ENCODE results near the gene SLC12A8.

Gene SLC12A8

DNA sequence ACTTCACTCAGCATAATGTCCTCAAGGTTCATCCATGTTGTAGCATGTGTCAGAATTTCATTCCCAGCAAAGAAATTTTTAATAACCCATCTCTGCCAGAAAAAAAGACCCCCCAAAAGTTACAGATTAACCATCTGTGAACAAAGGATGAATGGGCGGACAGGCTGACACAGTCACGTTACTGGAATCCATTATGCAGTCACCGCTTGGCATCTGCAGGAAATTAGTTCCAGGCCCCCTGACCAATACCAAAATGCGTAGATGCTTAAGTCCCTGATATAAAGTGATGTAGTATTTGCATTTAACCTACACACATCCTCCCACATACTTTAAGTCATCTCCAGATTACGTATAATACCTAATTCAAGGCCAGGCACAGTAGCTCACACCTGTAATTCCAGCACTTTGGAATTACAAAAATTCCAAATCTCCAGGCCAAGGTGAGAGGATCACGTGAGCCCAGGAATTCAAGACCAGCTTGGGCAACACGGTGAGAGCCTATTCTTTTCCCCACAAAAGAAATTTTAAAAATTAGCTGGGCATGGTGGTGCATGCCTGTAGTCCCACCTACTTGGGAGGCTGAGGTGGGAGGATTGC is 1.5 kb upstream of the SLC12A8 start:
- DNase-seq, result no peak

GRCh38 chr3:125213364-125213755 is 812 bp upstream of the SLC12A8 start:
- DNase-seq, result no peak

- no peak for DNase-seq
These were observed 448 bp downstream of the SLC12A8 start for GRCh38 chr3:125212091-125212508.

GRCh38 chr3:125211523-125212090 is 941 bp downstream of the SLC12A8 start:
- DNase-seq, result no peak

GRCh38 chr3:125207949-125208568 is 4.5 kb downstream of the SLC12A8 start:
- DNase-seq, result no peak

DNA sequence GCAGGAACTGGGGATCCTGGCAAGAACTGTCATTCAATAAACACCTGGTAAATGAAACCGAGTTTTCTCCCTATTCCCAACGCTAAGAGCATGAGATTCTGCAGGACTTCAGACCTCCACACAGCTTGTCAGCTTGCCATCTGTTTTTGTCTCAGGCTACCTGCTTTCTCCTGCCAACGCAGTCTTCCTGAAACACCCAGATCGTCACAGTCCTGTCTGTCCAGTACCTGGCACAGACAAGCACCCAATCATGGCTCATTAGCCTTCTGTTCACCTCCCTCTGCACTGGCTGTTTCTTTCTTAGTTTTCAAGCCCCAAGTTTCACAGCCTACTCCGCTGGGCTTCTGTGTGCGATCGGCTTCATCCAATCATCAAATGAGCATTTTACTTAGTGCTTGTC is 5.0 kb downstream of the SLC12A8 start:
- no peak for DNase-seq

- no peak for DNase-seq
These were observed 5.6 kb downstream of the SLC12A8 start for GRCh38 chr3:125206934-125207333.

- no peak for DNase-seq
These were observed 8.8 kb downstream of the SLC12A8 start for GRCh38 chr3:125203731-125204130.

GRCh38 chr3:125202197-125202596 is 10.4 kb downstream of the SLC12A8 start:
- DNase-seq, result no peak

DNA sequence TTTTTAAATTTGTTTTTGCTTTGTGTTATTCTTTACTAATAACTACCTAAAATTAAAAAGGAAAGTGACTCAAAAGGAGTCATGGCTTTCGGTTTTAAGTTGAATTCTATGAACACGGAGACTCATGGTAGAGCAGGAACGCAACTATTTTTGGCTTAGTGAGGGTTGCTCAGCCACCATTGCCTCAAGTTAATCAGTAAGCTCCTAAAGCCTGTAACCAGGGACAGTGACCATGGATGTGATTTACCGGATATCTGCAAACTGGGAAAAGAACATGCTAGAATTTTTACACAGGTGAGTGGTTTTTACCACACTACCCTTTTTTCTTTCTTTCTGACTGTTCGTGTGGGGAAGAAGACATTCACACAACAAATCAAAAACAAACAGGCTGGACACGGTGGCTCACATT is 11.8 kb downstream of the SLC12A8 start:
- no peak for DNase-seq

- DNase-seq, result no peak
These were observed 17.5 kb downstream of the SLC12A8 start for GRCh38 chr3:125194849-125195601.

DNA sequence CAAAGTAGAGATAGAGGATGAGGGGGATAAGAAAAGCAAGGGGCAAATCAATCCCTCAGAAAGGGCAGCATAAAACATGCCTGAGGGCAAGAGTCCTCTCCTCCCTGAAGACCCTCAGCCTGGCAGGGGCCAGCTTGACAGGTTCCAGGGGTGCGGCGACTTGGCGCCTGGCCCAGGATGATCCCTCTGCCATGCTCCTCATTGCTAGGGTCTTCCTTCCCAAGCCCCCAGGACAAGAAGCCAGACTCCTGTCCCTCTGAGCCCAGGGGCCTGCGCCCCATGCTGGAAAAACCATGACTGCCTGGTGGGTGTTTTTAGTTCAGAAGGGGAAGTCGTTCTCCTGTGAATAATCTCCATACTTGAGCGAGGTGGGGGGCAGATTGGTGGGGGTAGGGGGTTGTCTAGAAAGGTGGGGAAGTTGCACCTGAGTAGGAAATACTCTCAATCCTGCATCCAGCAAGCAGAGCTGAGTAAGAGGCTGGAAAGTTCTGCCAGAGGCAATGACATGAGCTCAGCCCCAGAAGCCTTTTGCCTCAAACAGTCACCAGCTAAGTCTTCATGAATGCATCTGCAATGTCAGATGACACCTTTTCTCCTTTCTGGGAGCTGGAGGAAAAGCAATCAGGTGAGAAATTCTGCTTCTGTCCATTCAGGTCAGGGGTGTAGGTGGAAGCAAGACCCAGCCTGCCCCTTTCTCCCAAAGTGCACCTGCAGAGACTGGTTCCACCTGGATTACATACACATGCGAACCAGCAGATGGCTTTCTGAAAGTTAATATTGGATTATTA is 18.3 kb downstream of the SLC12A8 start:
- no peak for DNase-seq

DNA sequence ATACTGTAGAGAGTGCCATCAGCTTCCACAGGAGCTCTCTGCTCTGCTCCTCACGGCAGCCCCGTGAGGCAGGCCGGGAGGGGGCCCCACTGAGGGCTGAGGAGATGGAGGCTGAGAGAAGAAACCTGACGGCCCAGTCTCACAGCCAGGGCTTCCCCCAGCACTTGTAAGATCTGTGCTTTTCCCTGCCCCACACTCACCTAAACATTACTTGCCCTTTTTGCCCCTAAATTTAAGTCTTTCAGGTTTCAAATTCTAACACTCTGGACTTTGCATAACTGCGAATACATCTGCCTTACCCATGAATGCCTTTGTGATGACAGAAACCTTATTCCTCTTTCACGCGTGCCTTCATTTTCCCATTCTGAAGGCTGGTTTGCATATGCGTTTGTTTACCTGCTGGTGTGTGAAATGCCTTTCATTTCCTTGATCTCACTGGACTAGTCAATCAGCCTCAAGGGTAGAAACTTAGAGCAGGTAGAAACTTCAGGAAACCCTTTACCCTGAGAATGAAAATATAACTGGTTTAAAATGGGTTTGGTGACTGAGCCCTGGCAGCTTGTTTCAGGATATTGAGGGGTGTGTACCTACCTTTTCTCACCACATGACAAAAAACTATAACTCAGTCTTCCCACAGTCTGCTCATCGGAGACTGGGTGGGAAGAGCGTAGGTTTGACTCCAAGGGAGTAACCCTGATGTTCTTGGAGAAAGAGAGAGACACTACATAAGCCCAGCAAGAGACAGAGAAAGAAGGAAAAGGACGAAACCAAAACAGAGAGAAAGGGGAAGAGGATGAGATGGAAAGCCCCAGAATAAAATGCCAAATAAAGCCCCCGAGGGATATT is 20.1 kb downstream of the SLC12A8 start:
- DNase-seq, result no peak

DNA sequence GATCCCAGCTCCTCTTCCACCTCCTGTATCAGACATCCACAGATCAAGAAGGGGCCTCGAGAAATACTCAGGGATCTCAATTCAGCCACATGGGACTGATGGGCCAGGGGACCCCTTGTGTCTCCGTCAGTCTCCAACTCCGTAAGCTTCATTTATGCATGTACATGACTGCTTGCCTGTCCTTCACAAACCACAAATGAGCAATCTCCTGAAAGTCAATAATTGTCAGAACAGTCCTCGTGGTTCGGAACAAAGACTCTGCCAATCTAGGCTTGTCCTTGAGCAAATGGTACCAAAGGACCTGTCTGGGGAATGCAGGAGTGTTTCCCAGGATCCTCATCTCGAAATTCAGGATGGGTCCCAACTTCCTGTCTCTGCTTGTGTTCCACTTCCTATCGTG is 20.8 kb downstream of the SLC12A8 start:
- no peak for DNase-seq

- no peak for DNase-seq
These were observed 21.3 kb downstream of the SLC12A8 start for GRCh38 chr3:125191256-125191655.

- no peak for DNase-seq
These were observed 21.8 kb downstream of the SLC12A8 start for GRCh38 chr3:125190786-125191185.

GRCh38 chr3:125189378-125190165 is 23.0 kb downstream of the SLC12A8 start:
- no peak for DNase-seq

GRCh38 chr3:125188955-125189354 is 23.6 kb downstream of the SLC12A8 start:
- no peak for DNase-seq

DNA sequence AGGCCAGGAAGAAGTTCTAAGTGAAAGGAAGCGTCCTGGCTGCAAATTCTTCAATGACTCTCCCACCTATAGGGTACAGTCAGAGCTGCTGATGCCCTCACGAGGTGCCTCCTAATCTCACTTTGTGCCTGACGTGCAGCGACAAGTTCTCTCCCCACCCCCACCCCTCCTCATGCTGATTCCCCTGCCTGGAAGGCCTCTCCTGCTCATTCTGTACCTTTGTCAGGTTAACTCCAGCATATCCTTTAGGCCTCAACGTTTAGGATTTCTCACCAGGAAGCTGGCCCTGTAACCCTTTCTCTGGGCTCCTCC is 25.0 kb downstream of the SLC12A8 start:
- no peak for DNase-seq

- no peak for DNase-seq
These were observed 25.5 kb downstream of the SLC12A8 start for GRCh38 chr3:125186800-125187598.

All from CD4-positive, alpha-beta T cell treated with Interleukin-4 for 4 hours (primary cell).